Suprapubic skin (tissue), 4 donors: ENCODE measurements around the gene MYO9A.

ENCODE experiments used
- POLR2A ChIP-seq, 2 donors: fragments of 450-650 bp; IDR thresholded peaks; one replicate each; pipeline ENCODE4 v1.6.1; 2017; ENCODE audit warnings: antibody characterized with exemption in 2 of 2, mild to moderate bottlenecking in 2 of 2, moderate library complexity in 2 of 2
- POLR2AphosphoS5 ChIP-seq, 3 donors: sonication (generic); formaldehyde crosslinking; IDR thresholded peaks; one replicate each; pipeline ENCODE4 v1.6.1; 2017; ENCODE audit warnings: antibody characterized with exemption in 3 of 3
- TF ChIP-seq, protein P1 (sequence below), 2 donors: fragments of 200-600 bp in 1 of 2; fragments of 450-650 bp in 1 of 2; sonication (generic) in 1 of 2; IDR thresholded peaks; one replicate each; pipeline ENCODE4 v1.5.1; 2016 to 2019; ENCODE audit warnings: antibody characterized with exemption in 2 of 2, mild to moderate bottlenecking in 1 of 2, moderate library complexity in 1 of 2

DNA sequence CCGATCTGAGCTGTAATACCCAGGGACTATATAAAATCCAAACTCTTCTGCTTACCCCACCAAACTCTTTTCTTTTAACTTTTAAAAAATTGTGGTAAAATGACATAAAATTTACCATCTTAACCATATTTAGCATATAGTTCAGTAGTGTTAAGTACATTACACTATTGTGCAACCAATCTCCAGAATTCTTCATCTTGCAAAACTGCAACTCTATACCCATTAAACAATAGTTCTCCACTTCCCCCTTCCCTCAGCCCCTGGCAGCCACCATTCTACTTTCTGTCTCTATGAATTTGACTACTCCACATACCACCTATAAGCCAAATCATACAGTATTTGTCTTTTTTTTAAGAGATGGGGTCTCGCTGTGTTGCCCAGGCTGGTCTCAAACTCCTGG, 39.0 kb upstream of the MYO9A start:
- TF ChIP-seq, protein P1, sequence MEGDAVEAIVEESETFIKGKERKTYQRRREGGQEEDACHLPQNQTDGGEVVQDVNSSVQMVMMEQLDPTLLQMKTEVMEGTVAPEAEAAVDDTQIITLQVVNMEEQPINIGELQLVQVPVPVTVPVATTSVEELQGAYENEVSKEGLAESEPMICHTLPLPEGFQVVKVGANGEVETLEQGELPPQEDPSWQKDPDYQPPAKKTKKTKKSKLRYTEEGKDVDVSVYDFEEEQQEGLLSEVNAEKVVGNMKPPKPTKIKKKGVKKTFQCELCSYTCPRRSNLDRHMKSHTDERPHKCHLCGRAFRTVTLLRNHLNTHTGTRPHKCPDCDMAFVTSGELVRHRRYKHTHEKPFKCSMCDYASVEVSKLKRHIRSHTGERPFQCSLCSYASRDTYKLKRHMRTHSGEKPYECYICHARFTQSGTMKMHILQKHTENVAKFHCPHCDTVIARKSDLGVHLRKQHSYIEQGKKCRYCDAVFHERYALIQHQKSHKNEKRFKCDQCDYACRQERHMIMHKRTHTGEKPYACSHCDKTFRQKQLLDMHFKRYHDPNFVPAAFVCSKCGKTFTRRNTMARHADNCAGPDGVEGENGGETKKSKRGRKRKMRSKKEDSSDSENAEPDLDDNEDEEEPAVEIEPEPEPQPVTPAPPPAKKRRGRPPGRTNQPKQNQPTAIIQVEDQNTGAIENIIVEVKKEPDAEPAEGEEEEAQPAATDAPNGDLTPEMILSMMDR (IDR thresholded peaks at IDR 0.05) = no peak
- no peak for TF ChIP-seq POLR2A (IDR thresholded peaks at IDR 0.05)
- TF ChIP-seq POLR2AphosphoS5 (IDR thresholded peaks at IDR 0.05) = no peak
